Measurements from ENCODE around the gene DENND2A. TPM values are rescaled to one million over a fixed set of nuclear protein-coding genes. Genes with fewer than 3 reads are reported as not detected.
"Not testable (repeated sequence)": the region's sequence is repeated elsewhere in the genome, so short reads cannot be mapped to it uniquely, and the experiment has no call there.

Gene DENND2A
- total and polyA plus RNA-seq, 10 donors = 1.9 to 35.3 (median 14.9) TPM

GRCh38 chr7:140562926-140563481 is 77.6 kb downstream of the DENND2A start:
- no peaks in the 10 kb centered on the region for H3K27me3 ChIP-seq (replicated peaks in 1 of 7)
- peaks cover 0 to 30% (median 0%) of the 10 kb centered on the region in 6 donors for H3K36me3 ChIP-seq
- 59 to 72% (median 65%) methylated on average over 5 of the region's 5 CpGs for WGBS, 5 donors
- no peak for DNase-seq
- TF ChIP-seq POLR2AphosphoS5 (IDR thresholded peaks at IDR 0.05) = no peak
- TF ChIP-seq POLR2A (IDR thresholded peaks at IDR 0.05) = no peak
- no peak for TF ChIP-seq CTCF (IDR thresholded peaks at IDR 0.05 in 8 of 11, conservative IDR thresholded peaks at IDR 0.05 in 3 of 11)
- intact Hi-C loops (cut with DNase I; ENCODE audit: low total_unique reads) = no loop called here
- H3K4me3 ChIP-seq = no peak overlapping the region
- H3K4me1 ChIP-seq = peaks cover 0 to 4% (median 0%) of the 10 kb centered on the region in 6 donors
- H3K27ac ChIP-seq = peak overlapping the region in 3 of 8 donors; percentile 11 to 43 (median 28)
- H3K9me3 ChIP-seq = no peaks in the 10 kb centered on the region

GRCh38 chr7:140559410-140559809 is 81.2 kb downstream of the DENND2A start:
- intact Hi-C loops (cut with DNase I; ENCODE audit: low total_unique reads) = no loop called here
- peak; percentile 30 for DNase-seq
- Histone ChIP-seq H3K4me3 (no peak overlapping the region), H3K27ac (no peak overlapping the region), H3K4me1 (no peaks in the 10 kb centered on the region), H3K9me3 (no peaks in the 10 kb centered on the region), H3K27me3 (replicated peaks in 1 of 7) (no peaks in the 10 kb centered on the region), H3K36me3 (peaks cover 0 to 30% (median 0%) of the 10 kb centered on the region in 6 donors)
- WGBS, 5 donors = 85 to 92% (median 87%) methylated on average over 9 of the region's 9 CpGs
- TF ChIP-seq POLR2A (IDR thresholded peaks at IDR 0.05) (no peak), POLR2AphosphoS5 (IDR thresholded peaks at IDR 0.05) (no peak)

- intact Hi-C loops (cut with DNase I; ENCODE audit: low total_unique reads) = no loop called here
- H3K27me3 ChIP-seq (replicated peaks in 1 of 7) = no peaks in the 10 kb centered on the region
- H3K27ac ChIP-seq = no peak overlapping the region
- no peaks in the 10 kb centered on the region for H3K9me3 ChIP-seq
- WGBS, 5 donors = 88 to 95% (median 94%) methylated on average over 10 to 13 of the region's 13 CpGs
- TF ChIP-seq CTCF (IDR thresholded peaks at IDR 0.05 in 8 of 11, conservative IDR thresholded peaks at IDR 0.05 in 3 of 11) = no peak
- TF ChIP-seq POLR2A (IDR thresholded peaks at IDR 0.05) = no peak
- TF ChIP-seq POLR2AphosphoS5 (IDR thresholded peaks at IDR 0.05) = no peak
- no peak overlapping the region for H3K4me3 ChIP-seq
- DNase-seq = peak; percentile 37
- H3K36me3 ChIP-seq = peaks cover 0 to 30% (median 0%) of the 10 kb centered on the region in 6 donors
- H3K4me1 ChIP-seq = no peaks in the 10 kb centered on the region
These were observed 82.6 kb downstream of the DENND2A start for GRCh38 chr7:140557809-140558518.

- peaks cover 0 to 30% (median 0%) of the 10 kb centered on the region in 6 donors for H3K36me3 ChIP-seq
- H3K27ac ChIP-seq = no peak overlapping the region
- no peak for TF ChIP-seq POLR2AphosphoS5 (IDR thresholded peaks at IDR 0.05)
- TF ChIP-seq POLR2A (IDR thresholded peaks at IDR 0.05) = no peak
- TF ChIP-seq CTCF (IDR thresholded peaks at IDR 0.05 in 8 of 11, conservative IDR thresholded peaks at IDR 0.05 in 3 of 11) = no peak
- 76 to 97% (median 90%) methylated on average over 6 of the region's 6 CpGs for WGBS, 5 donors
- peak; percentile 16 for DNase-seq
- no peaks in the 10 kb centered on the region for H3K9me3 ChIP-seq
- no peaks in the 10 kb centered on the region for H3K4me1 ChIP-seq
- no peak overlapping the region for H3K4me3 ChIP-seq
- intact Hi-C loops (cut with DNase I; ENCODE audit: low total_unique reads) = no loop called here
- no peaks in the 10 kb centered on the region for H3K27me3 ChIP-seq (replicated peaks in 1 of 7)
These were observed 83.5 kb downstream of the DENND2A start for GRCh38 chr7:140557069-140557468.

- intact Hi-C loops (cut with DNase I; ENCODE audit: low total_unique reads); DNase-seq; H3K4me1 ChIP-seq; H3K27ac ChIP-seq; H3K4me3 ChIP-seq; H3K9me3 ChIP-seq; H3K27me3 ChIP-seq (replicated peaks in 1 of 7): not testable (repeated sequence)
- peaks cover 0 to 12% (median 0%) of the 10 kb centered on the region in 6 donors for H3K36me3 ChIP-seq
- 86 to 94% (median 92%) methylated on average over 10 of the region's 10 CpGs for WGBS, 5 donors
These were observed 87.4 kb downstream of the DENND2A start for GRCh38 chr7:140553236-140553635.

Data from spleen (tissue), 11 donors.